ENCODE data around the gene EPHA4. TPM values are rescaled to one million over a fixed set of nuclear protein-coding genes. Genes with fewer than 3 reads are reported as not detected.

The EPHA4 gene
- total RNA-seq, 1 experiment from 2014 or later, result 3.3 TPM

GRCh38 chr2:221493391-221493790, 78.7 kb downstream of the EPHA4 start:
- no peak overlapping the region for H2AFZ ChIP-seq (ENCODE audit: low read length)
- no peaks in the 10 kb centered on the region for H3K79me2 ChIP-seq (ENCODE audit: low read length)
- ChIA-PET POLR2A (ENCODE audit: unreplicated experiment) (no interaction called here), CTCF (no interaction called here)
- no peaks in the 10 kb centered on the region for H4K20me1 ChIP-seq (ENCODE audit: low read length)
- no peak overlapping the region for H3K9ac ChIP-seq (ENCODE audit: low read length)
- TF ChIP-seq EZH2 (IDR thresholded peaks at IDR 0.05; ENCODE audit: low read length, unreplicated experiment) (no peak), CTCF (conservative IDR thresholded peaks at IDR 0.05; ENCODE audit: low read depth, low read length) (no peak), EZH2phosphoT487 (IDR thresholded peaks at IDR 0.05; ENCODE audit: borderline replicate concordance, low read length) (no peak)
- peaks cover 4% of the 10 kb centered on the region; the same call in 1 of the 2 replicates for H3K4me1 ChIP-seq (ENCODE audit: insufficient read depth, low read length)
- no peaks in the 10 kb centered on the region for H3K36me3 ChIP-seq (ENCODE audit: low read depth, low read length)
- no peak overlapping the region for H3K27ac ChIP-seq (ENCODE audit: low read length)
- ATAC-seq (no peak), DNase-seq (no peak)
- no peaks in the 10 kb centered on the region for H3K27me3 ChIP-seq (ENCODE audit: low read length)
- intact Hi-C loops (cut with micrococcal nuclease), result no loop called here
- H3K4me2 ChIP-seq (ENCODE audit: low read length), result no peak overlapping the region
- no peaks in the 10 kb centered on the region for H3K9me3 ChIP-seq (ENCODE audit: low read length)
- no TSS peak for BruUV-seq (replicated peaks)
- no peaks in the 10 kb centered on the region for H3F3A ChIP-seq (ENCODE audit: low read length, unreplicated experiment)
- no peak overlapping the region for H3K4me3 ChIP-seq (ENCODE audit: low read length)
- no peaks in the 10 kb centered on the region for H3K9me2 ChIP-seq (replicated peaks; ENCODE audit: low read length)

GRCh38 chr2:221492636-221493035, 79.5 kb downstream of the EPHA4 start:
- H3K27me3 ChIP-seq (ENCODE audit: low read length), result no peaks in the 10 kb centered on the region
- H3F3A ChIP-seq (ENCODE audit: low read length, unreplicated experiment), result no peaks in the 10 kb centered on the region
- H3K9ac ChIP-seq (ENCODE audit: low read length), result no peak overlapping the region
- H2AFZ ChIP-seq (ENCODE audit: low read length), result no peak overlapping the region
- no peak overlapping the region for H3K27ac ChIP-seq (ENCODE audit: low read length)
- H3K36me3 ChIP-seq (ENCODE audit: low read depth, low read length), result no peaks in the 10 kb centered on the region
- BruUV-seq (replicated peaks), result no TSS peak
- TF ChIP-seq CTCF (conservative IDR thresholded peaks at IDR 0.05; ENCODE audit: low read depth, low read length), result no peak
- TF ChIP-seq EZH2 (IDR thresholded peaks at IDR 0.05; ENCODE audit: low read length, unreplicated experiment), result no peak
- TF ChIP-seq EZH2phosphoT487 (IDR thresholded peaks at IDR 0.05; ENCODE audit: borderline replicate concordance, low read length), result no peak
- H3K4me2 ChIP-seq (ENCODE audit: low read length), result no peak overlapping the region
- no peaks in the 10 kb centered on the region for H3K9me2 ChIP-seq (replicated peaks; ENCODE audit: low read length)
- intact Hi-C loops (cut with micrococcal nuclease), result no loop called here
- peaks cover 4% of the 10 kb centered on the region; the same call in 1 of the 2 replicates for H3K4me1 ChIP-seq (ENCODE audit: insufficient read depth, low read length)
- POLR2A ChIA-PET (ENCODE audit: unreplicated experiment), result no interaction called here
- H4K20me1 ChIP-seq (ENCODE audit: low read length), result no peaks in the 10 kb centered on the region
- H3K4me3 ChIP-seq (ENCODE audit: low read length), result no peak overlapping the region
- no peaks in the 10 kb centered on the region for H3K9me3 ChIP-seq (ENCODE audit: low read length)
- CTCF ChIA-PET, result no interaction called here
- ATAC-seq (no peak), DNase-seq (no peak)
- no peaks in the 10 kb centered on the region for H3K79me2 ChIP-seq (ENCODE audit: low read length)

GRCh38 chr2:221490506-221491060, 81.5 kb downstream of the EPHA4 start:
- no peak overlapping the region for H3K4me3 ChIP-seq (ENCODE audit: low read length)
- no peaks in the 10 kb centered on the region for H3K79me2 ChIP-seq (ENCODE audit: low read length)
- DNase-seq, result no peak
- H4K20me1 ChIP-seq (ENCODE audit: low read length), result no peaks in the 10 kb centered on the region
- no peak for ATAC-seq
- no peak overlapping the region for H2AFZ ChIP-seq (ENCODE audit: low read length)
- no peak overlapping the region for H3K27ac ChIP-seq (ENCODE audit: low read length)
- intact Hi-C loops (cut with micrococcal nuclease), result no loop called here
- no peak for TF ChIP-seq EZH2 (IDR thresholded peaks at IDR 0.05; ENCODE audit: low read length, unreplicated experiment)
- no peak for TF ChIP-seq CTCF (conservative IDR thresholded peaks at IDR 0.05; ENCODE audit: low read depth, low read length)
- TF ChIP-seq EZH2phosphoT487 (IDR thresholded peaks at IDR 0.05; ENCODE audit: borderline replicate concordance, low read length), result no peak
- no peaks in the 10 kb centered on the region for H3K9me2 ChIP-seq (replicated peaks; ENCODE audit: low read length)
- BruUV-seq (replicated peaks), result no TSS peak
- H3K4me2 ChIP-seq (ENCODE audit: low read length), result no peak overlapping the region
- CTCF ChIA-PET, result no interaction called here
- H3F3A ChIP-seq (ENCODE audit: low read length, unreplicated experiment), result no peaks in the 10 kb centered on the region
- peaks cover 4% of the 10 kb centered on the region; the same call in 1 of the 2 replicates for H3K4me1 ChIP-seq (ENCODE audit: insufficient read depth, low read length)
- H3K36me3 ChIP-seq (ENCODE audit: low read depth, low read length), result no peaks in the 10 kb centered on the region
- H3K27me3 ChIP-seq (ENCODE audit: low read length), result no peaks in the 10 kb centered on the region
- H3K9me3 ChIP-seq (ENCODE audit: low read length), result no peaks in the 10 kb centered on the region
- H3K9ac ChIP-seq (ENCODE audit: low read length), result no peak overlapping the region
- POLR2A ChIA-PET (ENCODE audit: unreplicated experiment), result no interaction called here
